Thyroid gland (tissue), 4 donors: ENCODE measurements around the gene GPR25. TPM values are rescaled to one million over a fixed set of nuclear protein-coding genes. Genes with fewer than 3 reads are reported as not detected.

Experiments
- DNase-seq, 2 donors: peaks; one replicate each; pipeline ENCODE4 v3.0.0-alpha.2; 2019
- H3K27ac ChIP-seq, 3 donors: fragments of 200-600 bp; sonication (generic); 1 replicate in 2 of 3; 2 replicates in 1 of 3; pipeline ENCODE4 v1.5.1; 2016 to 2019; ENCODE audit warnings: mild to moderate bottlenecking in 1 of 3, moderate library complexity in 1 of 3
- H3K27me3 ChIP-seq: fragments of 200-600 bp; sonication (generic); one replicate; pipeline ENCODE4 v1.5.1; 2019
- H3K36me3 ChIP-seq, 2 donors: fragments of 200-600 bp; sonication (generic); one replicate each; pipeline ENCODE4 v1.5.1; 2016 to 2019
- H3K4me1 ChIP-seq, 2 donors: fragments of 200-600 bp; sonication (generic); one replicate each; pipeline ENCODE4 v1.5.1; 2017 to 2019
- H3K4me3 ChIP-seq, 3 donors: fragments of 200-600 bp; sonication (generic); replicated peaks in 1 of 3; 1 replicate in 2 of 3; 2 replicates in 1 of 3; pipeline ENCODE4 v1.5.1; 2016; ENCODE audit warnings: mild to moderate bottlenecking in 1 of 3
- H3K9me3 ChIP-seq: fragments of 200-600 bp; sonication (generic); one replicate; pipeline ENCODE4 v1.5.1; 2017
- POLR2A ChIP-seq, 2 donors: fragments of 450-650 bp; IDR thresholded peaks; one replicate each; pipeline ENCODE4 v1.6.1; 2017; ENCODE audit warnings: antibody characterized with exemption in 2 of 2, mild to moderate bottlenecking in 2 of 2, moderate library complexity in 1 of 2
- WGBS, 2 donors: methylation state at CpG; one replicate each; pipeline ENCODE4 v1.1.5; 2017; 5-methylcytosine and 5-hydroxymethylcytosine counted together
- intact Hi-C: fragments of 100-400 bp; cut with DNase I; formaldehyde crosslinking; loops from one replicate; pipeline ENCODE4 v1.15.1; 2023
- total RNA-seq, 4 donors: library from RNA; depleted of rRNA; stranded (reverse); fragments of >200 nt; gene quantifications; one replicate each; pipeline ENCODE4 v1.2.3, GENCODE V29; 2016
- TF ChIP-seq, protein P1 (sequence below), 6 experiments: fragments of 200-600 bp in 3 of 6; fragments of 450-650 bp in 3 of 6; sonication (generic) in 3 of 6; IDR thresholded peaks; one replicate each; pipeline ENCODE4 v1.5.1; 2016 to 2019; ENCODE audit warnings: antibody characterized with exemption in 6 of 6, mild to moderate bottlenecking in 2 of 6, inconsistent platforms in 1 of 6, moderate library complexity in 1 of 6

The GPR25 gene
- total RNA-seq, 4 donors from 2014 or later: 0.27 TPM; not detected in 3

GRCh38 chr1:200873116-200873670 is 412 bp downstream of the GPR25 start:
- 6% methylated on average over 10 of the region's 61 CpGs; no CpG with 5 or more reads in 1 of the 2 donors for WGBS, 2 donors
- no peak for DNase-seq
- TF ChIP-seq POLR2A (IDR thresholded peaks at IDR 0.05): no peak
- TF ChIP-seq, protein P1, sequence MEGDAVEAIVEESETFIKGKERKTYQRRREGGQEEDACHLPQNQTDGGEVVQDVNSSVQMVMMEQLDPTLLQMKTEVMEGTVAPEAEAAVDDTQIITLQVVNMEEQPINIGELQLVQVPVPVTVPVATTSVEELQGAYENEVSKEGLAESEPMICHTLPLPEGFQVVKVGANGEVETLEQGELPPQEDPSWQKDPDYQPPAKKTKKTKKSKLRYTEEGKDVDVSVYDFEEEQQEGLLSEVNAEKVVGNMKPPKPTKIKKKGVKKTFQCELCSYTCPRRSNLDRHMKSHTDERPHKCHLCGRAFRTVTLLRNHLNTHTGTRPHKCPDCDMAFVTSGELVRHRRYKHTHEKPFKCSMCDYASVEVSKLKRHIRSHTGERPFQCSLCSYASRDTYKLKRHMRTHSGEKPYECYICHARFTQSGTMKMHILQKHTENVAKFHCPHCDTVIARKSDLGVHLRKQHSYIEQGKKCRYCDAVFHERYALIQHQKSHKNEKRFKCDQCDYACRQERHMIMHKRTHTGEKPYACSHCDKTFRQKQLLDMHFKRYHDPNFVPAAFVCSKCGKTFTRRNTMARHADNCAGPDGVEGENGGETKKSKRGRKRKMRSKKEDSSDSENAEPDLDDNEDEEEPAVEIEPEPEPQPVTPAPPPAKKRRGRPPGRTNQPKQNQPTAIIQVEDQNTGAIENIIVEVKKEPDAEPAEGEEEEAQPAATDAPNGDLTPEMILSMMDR (IDR thresholded peaks at IDR 0.05): no peak
- Histone ChIP-seq H3K4me3 (no peak overlapping the region), H3K27me3 (peaks cover 17% of the 10 kb centered on the region), H3K36me3 (no peaks in the 10 kb centered on the region), H3K27ac (no peak overlapping the region), H3K9me3 (no peaks in the 10 kb centered on the region), H3K4me1 (peaks cover 0 to 13% of the 10 kb centered on the region in 2 donors)
- intact Hi-C loops: no loop called here

GRCh38 chr1:200873671-200874397 is 1.1 kb downstream of the GPR25 start:
- intact Hi-C loops: no loop called here
- no peaks in the 10 kb centered on the region for H3K9me3 ChIP-seq
- peaks cover 17% of the 10 kb centered on the region for H3K27me3 ChIP-seq
- TF ChIP-seq, protein P1 (IDR thresholded peaks at IDR 0.05): no peak
- no peak for TF ChIP-seq POLR2A (IDR thresholded peaks at IDR 0.05)
- H3K4me1 ChIP-seq: peaks cover 0 to 13% of the 10 kb centered on the region in 2 donors
- no peaks in the 10 kb centered on the region for H3K36me3 ChIP-seq
- 32 to 56% methylated on average over 13 to 31 of the region's 66 CpGs for WGBS, 2 donors
- H3K27ac ChIP-seq: no peak overlapping the region
- no peak overlapping the region for H3K4me3 ChIP-seq
- DNase-seq: no peak

DNA sequence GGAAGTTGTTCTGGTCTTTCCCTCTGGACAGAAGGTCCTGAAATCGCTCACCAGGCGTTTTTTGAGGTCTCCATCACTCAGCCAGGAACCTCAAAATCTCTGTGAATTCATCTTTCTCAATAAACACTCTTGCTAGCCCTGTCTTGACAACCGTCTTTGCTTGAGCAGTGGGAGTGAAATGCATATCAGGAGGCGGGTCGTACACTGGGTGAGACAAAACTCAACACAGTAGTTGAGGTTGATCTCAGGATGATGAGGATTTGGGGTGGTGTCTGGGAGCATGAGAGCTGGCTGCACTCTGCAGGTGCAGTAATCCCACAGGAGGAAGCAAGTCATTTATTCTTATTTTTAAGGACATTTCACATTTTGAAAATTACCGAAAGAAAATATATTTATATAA is 1.9 kb downstream of the GPR25 start:
- no peak for TF ChIP-seq POLR2A (IDR thresholded peaks at IDR 0.05)
- TF ChIP-seq, protein P1 (IDR thresholded peaks at IDR 0.05): no peak
- no peak for DNase-seq
- peaks cover 17% of the 10 kb centered on the region for H3K27me3 ChIP-seq
- no peaks in the 10 kb centered on the region for H3K36me3 ChIP-seq
- no peaks in the 10 kb centered on the region for H3K9me3 ChIP-seq
- no peak overlapping the region for H3K4me3 ChIP-seq
- peaks cover 0 to 13% of the 10 kb centered on the region in 2 donors for H3K4me1 ChIP-seq
- 91 to 92% methylated on average over 6 of the region's 6 CpGs for WGBS, 2 donors
- intact Hi-C loops: no loop called here
- no peak overlapping the region for H3K27ac ChIP-seq

DNA sequence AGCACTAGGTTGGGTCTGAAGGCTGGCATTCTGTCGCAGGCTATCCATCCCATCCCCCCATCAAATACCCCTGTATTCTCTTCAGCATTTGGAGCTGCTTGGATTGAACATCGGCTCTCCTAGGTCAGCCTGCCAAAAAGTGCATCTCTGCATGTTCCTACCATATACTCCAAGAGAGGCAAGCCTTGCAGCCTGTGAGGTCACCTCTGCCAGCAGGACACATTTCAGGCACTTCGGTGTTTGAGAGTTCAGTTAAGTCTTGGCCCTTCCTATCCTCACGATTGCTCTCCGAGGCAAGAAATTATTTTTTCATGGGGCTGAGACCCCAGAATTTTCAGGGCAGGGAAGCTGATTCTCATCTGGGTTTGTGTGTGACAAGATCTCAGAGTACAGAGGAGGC is 2.6 kb downstream of the GPR25 start:
- H3K4me1 ChIP-seq: peaks cover 0 to 13% of the 10 kb centered on the region in 2 donors
- WGBS, 2 donors: 87 to 91% methylated on average over 5 of the region's 5 CpGs
- no peak for TF ChIP-seq POLR2A (IDR thresholded peaks at IDR 0.05)
- TF ChIP-seq, protein P1 (IDR thresholded peaks at IDR 0.05): no peak
- no peaks in the 10 kb centered on the region for H3K9me3 ChIP-seq
- no peaks in the 10 kb centered on the region for H3K36me3 ChIP-seq
- no peak overlapping the region for H3K27ac ChIP-seq
- peaks cover 17% of the 10 kb centered on the region for H3K27me3 ChIP-seq
- intact Hi-C loops: no loop called here
- H3K4me3 ChIP-seq: no peak overlapping the region
- DNase-seq: no peak

DNA sequence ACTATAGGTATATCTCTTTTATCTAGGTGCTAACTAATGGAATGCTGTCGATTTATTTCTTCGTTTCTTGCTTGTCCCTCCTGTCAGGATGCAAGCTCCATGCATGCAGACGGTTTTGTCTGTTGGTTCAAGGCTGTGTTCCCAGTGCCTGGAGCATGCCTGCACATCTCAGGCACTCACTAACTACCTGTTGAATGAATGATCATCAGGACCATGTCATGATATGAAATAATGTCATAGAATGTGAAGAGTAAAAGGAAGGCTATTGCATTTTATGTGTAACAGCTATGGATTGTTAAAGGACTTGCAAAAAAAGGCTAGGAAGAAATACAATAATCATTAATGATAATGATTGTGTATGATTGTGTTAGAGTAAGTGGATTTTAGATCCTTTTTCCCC is 4.2 kb downstream of the GPR25 start:
- WGBS, 2 donors: 86 to 89% methylated on average over 3 of the region's 3 CpGs
- DNase-seq: no peak
- Histone ChIP-seq H3K9me3 (no peaks in the 10 kb centered on the region), H3K4me3 (no peak overlapping the region), H3K36me3 (no peaks in the 10 kb centered on the region), H3K27ac (no peak overlapping the region), H3K27me3 (peaks cover 14% of the 10 kb centered on the region), H3K4me1 (peaks cover 0 to 13% of the 10 kb centered on the region in 2 donors)
- no peak for TF ChIP-seq POLR2A (IDR thresholded peaks at IDR 0.05)
- TF ChIP-seq, protein P1 (IDR thresholded peaks at IDR 0.05): no peak
- intact Hi-C loops: no loop called here
